Activated CD4-positive, alpha-beta T cell treated with anti-CD3 and anti-CD28 coated beads for 4 hours (primary cell): ENCODE measurements around the gene CDC45.
"Not testable (repeated sequence)": the region's sequence is repeated elsewhere in the genome, so short reads cannot be mapped to it uniquely, and the experiment has no call there.

ENCODE experiments used
- DNase-seq, 2 donors: peaks; one replicate each; pipeline ENCODE4 v3.0.0-alpha.2; 2020

CDC45 gene

DNA sequence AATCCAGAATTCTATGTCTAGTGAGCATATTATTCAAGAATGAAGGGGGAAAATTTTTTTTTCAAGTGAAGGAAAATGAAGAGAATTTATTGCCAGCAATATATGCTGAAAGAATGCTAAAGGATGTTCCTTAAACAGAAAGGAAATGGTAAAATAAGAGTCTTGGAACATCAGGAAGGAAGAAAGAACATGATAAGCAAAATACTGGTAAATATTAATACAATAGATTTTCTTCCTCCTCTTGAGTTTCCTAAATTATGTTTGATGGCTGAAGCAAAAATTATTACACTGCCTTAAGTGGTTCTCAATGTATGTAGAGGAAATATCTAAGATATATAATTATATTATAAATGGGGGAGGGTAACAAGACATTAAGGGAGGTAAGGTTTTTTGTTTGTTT lies 54.1 kb downstream of the CDC45 start:
- DNase-seq: no peak

- DNase-seq: no peak
Measured at GRCh38 chr22:19535001-19535400, 55.3 kb downstream of the CDC45 start.

DNA sequence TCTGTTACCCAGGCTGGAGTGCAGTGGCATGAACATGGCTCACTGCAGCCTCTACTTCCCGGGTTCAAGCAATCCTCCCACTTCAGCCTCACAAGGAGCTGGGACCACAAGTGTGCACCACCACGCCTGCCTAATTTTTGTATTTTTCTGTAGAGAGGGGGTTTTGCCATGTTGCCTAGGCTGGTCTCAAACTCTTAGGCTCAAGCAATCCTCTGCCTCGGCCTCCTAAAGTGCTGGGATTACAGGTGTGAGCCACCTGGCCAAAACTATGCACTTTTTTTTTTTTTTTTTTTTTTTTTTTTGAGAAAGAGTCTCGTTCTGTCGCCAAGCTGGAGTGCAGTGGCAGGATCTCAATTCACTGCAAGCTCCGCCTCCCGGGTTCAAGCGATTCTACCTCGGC lies 56.8 kb downstream of the CDC45 start:
- no peak for DNase-seq

DNA sequence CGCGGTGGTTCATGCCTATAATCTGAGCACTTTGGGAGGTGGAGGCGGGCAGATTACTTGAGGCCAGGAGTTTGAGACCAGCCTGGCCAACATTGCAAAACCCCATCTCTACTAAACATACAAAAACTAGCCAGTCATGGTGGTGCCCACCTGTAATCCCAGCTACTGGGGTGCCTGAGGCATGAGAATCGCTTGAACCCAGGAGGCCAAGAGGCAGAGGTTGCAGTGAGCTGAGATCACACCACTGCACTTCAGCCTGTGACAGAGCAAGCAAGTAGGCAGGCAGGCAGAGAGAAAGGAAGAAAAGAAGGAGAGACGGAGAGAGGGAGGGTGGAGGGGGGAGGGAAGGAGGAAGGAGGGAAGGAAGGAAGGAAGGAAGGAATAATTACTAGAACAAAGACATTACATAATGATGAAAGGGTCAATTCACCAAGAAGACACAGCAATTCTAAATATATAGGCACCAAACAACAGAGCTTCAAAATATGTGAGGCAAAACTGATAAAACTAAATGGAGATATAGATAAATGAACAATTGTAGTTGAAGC lies 58.3 kb downstream of the CDC45 start:
- DNase-seq: no peak

- no peak for DNase-seq
Measured at GRCh38 chr22:19540394-19540793, 60.7 kb downstream of the CDC45 start.

- no peak for DNase-seq
Measured at GRCh38 chr22:19543970-19544708, 64.4 kb downstream of the CDC45 start.

DNA sequence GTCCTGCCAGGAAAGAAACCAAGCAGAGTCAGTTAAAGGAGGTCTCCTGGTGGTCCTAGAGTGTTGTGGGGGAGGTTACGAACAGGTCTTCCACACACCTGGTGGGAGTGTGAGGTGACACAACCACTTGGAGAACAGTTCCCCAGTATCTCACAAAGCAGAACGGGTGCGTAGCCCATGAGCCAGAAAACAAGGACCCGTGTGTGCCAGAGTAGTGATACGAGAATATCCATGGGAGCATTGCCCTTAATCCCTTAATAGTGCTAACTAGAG lies 66.2 kb downstream of the CDC45 start:
- DNase-seq: no peak

DNA sequence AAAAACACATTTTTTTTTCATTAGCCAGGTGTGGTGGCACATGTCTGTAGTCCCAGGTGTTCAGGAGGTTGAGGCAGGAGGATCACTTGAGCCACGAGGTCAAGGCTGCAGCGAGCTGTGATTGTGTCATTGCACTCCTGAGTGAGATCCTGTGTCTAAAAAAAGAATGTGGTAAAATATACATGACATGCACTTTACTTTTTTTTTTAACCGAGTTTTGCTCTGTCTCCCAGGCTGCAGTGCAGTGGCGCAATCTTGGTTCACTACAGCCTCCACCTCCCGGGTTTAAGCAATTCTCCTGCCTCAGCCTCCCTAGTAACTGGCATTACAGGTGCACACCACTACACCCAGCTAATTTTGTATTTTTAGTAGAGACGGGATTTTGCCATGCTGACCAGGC lies 67.0 kb downstream of the CDC45 start:
- DNase-seq: no peak

- no peak for DNase-seq
Measured at GRCh38 chr22:19547620-19548019, 67.9 kb downstream of the CDC45 start.

DNA sequence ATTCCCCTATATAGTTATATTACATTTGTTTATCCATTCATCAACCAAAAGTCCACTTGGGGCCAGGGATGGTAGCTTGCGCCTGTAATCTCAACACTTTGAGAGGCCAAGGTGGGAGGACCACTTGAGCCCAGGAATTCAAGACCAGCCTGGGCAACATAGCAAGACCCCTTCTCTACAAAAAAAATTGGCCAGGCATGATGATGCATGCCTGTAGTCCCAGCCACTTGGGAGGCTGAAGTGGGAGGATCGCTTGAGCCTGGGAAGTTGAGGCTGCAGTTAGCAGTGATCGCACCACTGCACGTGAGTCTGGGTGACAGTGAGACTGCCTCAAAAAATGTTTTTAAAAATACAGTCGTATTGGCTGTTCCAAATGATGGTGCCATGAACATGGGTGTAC lies 68.7 kb downstream of the CDC45 start:
- not testable (repeated sequence) for DNase-seq

DNA sequence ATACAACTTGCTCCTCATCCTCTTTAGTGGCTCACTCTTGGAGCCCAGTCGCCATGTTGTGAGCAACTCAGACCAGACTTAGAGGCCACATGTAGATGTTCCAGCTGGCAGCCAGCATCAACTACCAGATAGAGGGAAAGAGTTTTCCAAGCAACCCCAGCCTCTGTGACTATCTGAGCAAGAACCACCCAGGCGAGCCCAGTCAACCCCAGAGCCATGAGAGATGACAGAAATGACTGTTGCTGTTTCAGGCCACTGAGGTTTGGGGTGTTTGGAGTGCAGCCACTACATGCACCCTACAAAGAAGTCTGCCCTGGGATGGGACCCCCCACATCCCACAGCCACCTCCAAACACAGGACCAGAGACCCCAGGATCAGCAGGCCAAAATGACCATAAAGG lies 69.2 kb downstream of the CDC45 start:
- no peak for DNase-seq

DNA sequence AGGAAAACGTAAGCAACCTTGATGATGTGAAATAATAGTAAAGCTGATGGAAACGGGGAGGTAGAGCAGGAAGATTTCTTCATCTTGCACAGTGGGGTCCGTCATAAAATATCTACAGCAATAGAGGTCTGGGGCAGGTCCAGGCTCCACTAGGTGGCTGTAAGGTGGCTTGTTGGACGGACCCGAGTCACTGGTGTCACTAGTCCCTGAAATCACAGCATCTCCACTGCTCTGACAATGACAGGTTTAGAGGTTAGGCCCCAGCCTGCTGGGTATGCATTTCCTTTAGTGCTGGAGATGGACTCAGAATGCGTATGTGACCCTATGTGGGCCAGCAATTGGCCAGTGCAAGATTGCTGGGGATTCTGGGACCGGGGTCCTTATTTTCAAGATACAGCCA lies 69.7 kb downstream of the CDC45 start:
- no peak for DNase-seq

DNA sequence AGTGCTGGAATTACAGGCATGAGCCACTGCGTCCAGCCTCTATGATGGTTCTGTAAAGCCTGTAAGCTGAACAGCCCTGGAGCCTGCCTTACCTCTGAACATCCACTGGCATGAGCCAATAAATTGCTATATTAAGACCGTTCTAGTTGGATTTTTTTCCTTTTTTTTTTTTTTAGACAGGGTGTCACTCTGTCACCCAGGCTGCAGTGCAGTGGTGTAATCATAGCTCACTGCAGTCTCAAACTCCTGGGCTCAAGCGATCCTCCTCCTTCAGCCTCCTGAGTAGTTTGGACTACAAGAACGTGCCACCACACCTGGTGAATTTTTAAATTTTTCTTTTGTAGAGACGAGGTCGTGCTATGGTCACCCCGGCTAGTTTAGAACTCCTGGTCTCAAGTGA lies 70.7 kb downstream of the CDC45 start:
- no peak for DNase-seq

- DNase-seq: no peak
Measured at GRCh38 chr22:19553201-19553600, 73.5 kb downstream of the CDC45 start.

GRCh38 chr22:19554834-19555404 lies 75.2 kb downstream of the CDC45 start:
- no peak for DNase-seq

- DNase-seq: no peak
Measured at GRCh38 chr22:19555651-19556050, 75.9 kb downstream of the CDC45 start.

GRCh38 chr22:19556963-19557545 lies 77.3 kb downstream of the CDC45 start:
- DNase-seq: no peak

GRCh38 chr22:19559324-19559811 lies 79.6 kb downstream of the CDC45 start:
- no peak for DNase-seq

GRCh38 chr22:19559956-19560355 lies 80.2 kb downstream of the CDC45 start:
- no peak for DNase-seq

GRCh38 chr22:19565382-19566278 lies 85.9 kb downstream of the CDC45 start:
- no peak for DNase-seq

- no peak for DNase-seq
Measured at GRCh38 chr22:19566279-19567156, 86.8 kb downstream of the CDC45 start.
